ENCODE measurements around the gene LRP5. TPM values are rescaled to one million over a fixed set of nuclear protein-coding genes. Genes with fewer than 3 reads are reported as not detected.

The LRP5 gene
- total and polyA plus RNA-seq, 2 experiments from 2014 or later: 43.9 to 54.3 TPM

DNA sequence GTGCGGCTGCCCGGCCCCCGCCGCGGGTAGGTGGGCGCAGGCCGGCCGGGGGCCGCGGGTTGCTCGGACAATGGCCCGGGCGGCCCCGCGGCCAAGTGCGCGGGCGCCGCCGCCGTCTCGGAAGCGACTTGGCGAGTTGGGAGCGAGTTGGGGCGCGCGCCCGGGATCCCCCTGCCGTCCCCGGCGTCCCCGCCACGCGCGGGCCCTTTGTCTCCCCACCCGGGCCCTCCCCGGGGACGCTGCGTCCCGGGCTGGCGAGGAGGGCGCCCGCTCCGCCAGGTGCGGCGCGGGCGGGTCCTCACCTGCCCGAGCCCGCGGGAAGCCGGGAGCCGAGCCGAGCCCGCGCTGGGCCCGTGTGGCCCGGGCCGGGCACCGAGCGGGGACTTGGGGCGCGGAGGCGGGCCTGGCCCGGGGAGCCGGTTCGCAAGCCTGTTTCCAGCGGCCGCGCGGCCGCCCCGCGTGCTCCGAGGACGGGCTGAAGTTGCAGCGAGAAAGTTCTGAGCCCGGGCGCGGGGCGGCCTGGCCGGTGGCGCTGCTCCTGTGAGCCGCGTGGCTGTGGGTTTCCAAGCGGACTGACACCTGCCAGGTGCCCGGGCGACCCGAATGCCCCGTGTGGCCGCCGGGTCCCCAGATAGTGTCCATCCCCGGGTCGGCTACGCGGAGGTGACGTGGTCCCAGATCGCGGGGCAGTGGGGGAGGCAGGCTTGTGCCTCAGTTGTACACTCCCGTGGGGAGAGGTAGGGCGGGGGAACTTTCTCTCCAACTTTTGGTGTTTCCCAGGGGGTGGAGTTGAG lies 586 bp downstream of the LRP5 start:
- Histone ChIP-seq H3K27ac (peak overlapping the region; percentile 93), H3K79me2 (peaks cover 48% of the 10 kb centered on the region), H3K4me2 (peak overlapping the region; percentile 78), H2AFZ (no peak overlapping the region), H3K4me3 (peak overlapping the region; percentile 72), H3K9me3 (ENCODE audit: low read depth) (no peaks in the 10 kb centered on the region), H3K27me3 (no peaks in the 10 kb centered on the region), H4K20me1 (ENCODE audit: insufficient read depth, poor library complexity, severe bottlenecking) (peaks cover 25% of the 10 kb centered on the region), H3K9me2 (replicated peaks; ENCODE audit: insufficient read depth) (no peaks in the 10 kb centered on the region), H3K36me3 (replicated peaks; ENCODE audit: insufficient read depth, low read depth) (no peaks in the 10 kb centered on the region), H3K4me1 (ENCODE audit: insufficient read depth) (peaks cover 28% of the 10 kb centered on the region)
- 2% methylated on average over 45 of the region's 102 CpGs for WGBS (ENCODE audit: low lambda C conversion rate, missing lambda C conversion rate)
- TF ChIP-seq EZH2phosphoT487 (IDR thresholded peaks at IDR 0.05; ENCODE audit: low read depth, severe bottlenecking, unreplicated experiment): no peak
- TF ChIP-seq, protein P1, sequence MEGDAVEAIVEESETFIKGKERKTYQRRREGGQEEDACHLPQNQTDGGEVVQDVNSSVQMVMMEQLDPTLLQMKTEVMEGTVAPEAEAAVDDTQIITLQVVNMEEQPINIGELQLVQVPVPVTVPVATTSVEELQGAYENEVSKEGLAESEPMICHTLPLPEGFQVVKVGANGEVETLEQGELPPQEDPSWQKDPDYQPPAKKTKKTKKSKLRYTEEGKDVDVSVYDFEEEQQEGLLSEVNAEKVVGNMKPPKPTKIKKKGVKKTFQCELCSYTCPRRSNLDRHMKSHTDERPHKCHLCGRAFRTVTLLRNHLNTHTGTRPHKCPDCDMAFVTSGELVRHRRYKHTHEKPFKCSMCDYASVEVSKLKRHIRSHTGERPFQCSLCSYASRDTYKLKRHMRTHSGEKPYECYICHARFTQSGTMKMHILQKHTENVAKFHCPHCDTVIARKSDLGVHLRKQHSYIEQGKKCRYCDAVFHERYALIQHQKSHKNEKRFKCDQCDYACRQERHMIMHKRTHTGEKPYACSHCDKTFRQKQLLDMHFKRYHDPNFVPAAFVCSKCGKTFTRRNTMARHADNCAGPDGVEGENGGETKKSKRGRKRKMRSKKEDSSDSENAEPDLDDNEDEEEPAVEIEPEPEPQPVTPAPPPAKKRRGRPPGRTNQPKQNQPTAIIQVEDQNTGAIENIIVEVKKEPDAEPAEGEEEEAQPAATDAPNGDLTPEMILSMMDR (IDR thresholded peaks at IDR 0.05; ENCODE audit: poor library complexity): no peak
- DNase-seq (ENCODE audit: low spot score): peak; percentile 47

DNA sequence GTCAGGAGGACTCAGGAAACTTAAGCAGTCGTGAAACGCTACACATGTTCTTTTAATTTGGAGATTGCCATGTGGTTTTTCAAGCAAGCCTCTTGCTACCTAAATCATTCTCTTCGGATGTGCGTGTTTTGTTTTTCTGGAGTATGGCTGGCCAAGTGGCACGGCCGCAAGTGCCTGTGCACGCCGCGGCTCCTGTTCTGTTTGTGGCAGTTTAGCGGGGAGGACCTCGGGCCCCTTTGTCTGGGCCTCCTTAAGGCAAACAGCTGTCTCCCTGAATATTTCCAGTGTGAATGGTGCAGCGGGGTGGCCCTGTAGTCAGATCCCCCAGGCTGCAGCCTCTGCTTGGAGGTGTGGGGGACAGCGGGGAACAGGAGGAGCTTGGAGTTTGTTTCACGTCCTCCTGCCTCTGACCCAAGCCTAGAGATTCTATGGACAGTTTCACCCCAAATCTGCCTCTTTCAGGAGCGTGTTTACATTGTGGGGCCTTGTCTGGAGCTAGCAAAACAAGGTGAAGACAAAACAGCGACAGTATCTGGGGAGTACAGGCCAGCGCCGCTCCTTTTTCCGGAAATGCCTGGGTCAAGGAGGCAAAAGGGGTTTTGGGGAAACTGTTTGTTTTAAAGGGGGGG lies 1.3 kb downstream of the LRP5 start:
- peak; percentile 54 for DNase-seq (ENCODE audit: low spot score)
- H3K79me2 ChIP-seq: peaks cover 55% of the 10 kb centered on the region
- no peak for TF ChIP-seq EZH2phosphoT487 (IDR thresholded peaks at IDR 0.05; ENCODE audit: low read depth, severe bottlenecking, unreplicated experiment)
- no peak for TF ChIP-seq EZH2 (IDR thresholded peaks at IDR 0.05; ENCODE audit: borderline replicate concordance)
- TF ChIP-seq, protein P1 (IDR thresholded peaks at IDR 0.05; ENCODE audit: poor library complexity): no peak
- peak overlapping the region; percentile 93 for H3K27ac ChIP-seq
- H2AFZ ChIP-seq: no peak overlapping the region
- peaks cover 28% of the 10 kb centered on the region for H3K4me1 ChIP-seq (ENCODE audit: insufficient read depth)
- H3K36me3 ChIP-seq (replicated peaks; ENCODE audit: insufficient read depth, low read depth): no peaks in the 10 kb centered on the region
- no peaks in the 10 kb centered on the region for H3K9me2 ChIP-seq (replicated peaks; ENCODE audit: insufficient read depth)
- H3K9me3 ChIP-seq (ENCODE audit: low read depth): no peaks in the 10 kb centered on the region
- peak overlapping the region; percentile 72 for H3K4me3 ChIP-seq
- 4% methylated on average over 19 of the region's 19 CpGs for WGBS (ENCODE audit: low lambda C conversion rate, missing lambda C conversion rate)
- no peaks in the 10 kb centered on the region for H3K27me3 ChIP-seq
- H3K4me2 ChIP-seq: peak overlapping the region; percentile 78
- peaks cover 29% of the 10 kb centered on the region for H4K20me1 ChIP-seq (ENCODE audit: insufficient read depth, poor library complexity, severe bottlenecking)

DNA sequence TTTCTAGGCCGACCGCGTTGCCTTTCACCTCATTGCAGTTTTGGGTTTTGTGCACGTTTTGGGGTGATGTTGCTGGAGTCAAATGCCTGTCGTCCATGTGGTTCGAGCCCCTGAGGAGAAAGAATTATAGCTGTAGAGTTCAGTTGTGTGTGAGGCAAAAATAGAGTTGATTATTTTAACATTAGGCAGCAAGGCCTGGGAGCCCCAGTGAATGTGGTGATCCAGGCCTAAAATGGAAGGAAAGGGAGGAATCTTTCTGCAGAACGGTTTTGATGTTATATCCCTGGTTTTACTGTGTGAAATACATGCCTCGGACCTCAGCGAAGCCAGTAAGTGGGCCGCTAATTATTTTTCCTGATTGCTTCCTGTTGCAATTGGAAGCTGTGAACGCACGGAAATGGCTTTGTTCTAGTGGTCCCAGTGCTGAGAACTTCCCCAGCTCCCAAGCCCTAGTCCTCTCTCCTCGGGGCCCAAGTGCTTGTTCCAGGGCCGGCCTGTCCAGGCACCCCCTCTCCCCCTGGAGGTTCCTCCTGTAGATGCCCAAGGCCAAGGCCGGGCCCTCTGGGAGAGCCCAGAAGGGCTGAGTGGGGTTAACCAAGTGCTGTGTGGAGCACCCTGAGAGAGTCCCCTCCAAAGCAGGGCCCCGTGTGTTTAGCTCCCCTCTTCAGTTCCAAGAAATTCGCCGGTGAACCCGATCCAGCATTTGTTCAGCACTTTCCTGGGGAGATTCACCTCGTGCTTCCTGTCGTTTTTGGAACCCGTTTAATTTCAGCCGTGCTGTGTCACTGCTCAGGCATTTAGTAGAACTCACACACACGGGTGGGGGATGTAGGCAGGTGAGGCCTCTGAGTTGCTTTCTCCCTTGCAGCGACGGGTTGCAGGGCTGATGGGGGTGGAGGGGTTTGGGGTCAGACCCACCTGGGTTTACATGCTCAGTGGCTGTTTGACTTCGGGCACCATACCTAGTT lies 2.1 kb downstream of the LRP5 start:
- Histone ChIP-seq H3K9me2 (replicated peaks; ENCODE audit: insufficient read depth) (no peaks in the 10 kb centered on the region), H3K4me3 (peak overlapping the region; percentile 72), H4K20me1 (ENCODE audit: insufficient read depth, poor library complexity, severe bottlenecking) (peaks cover 31% of the 10 kb centered on the region), H3K4me1 (ENCODE audit: insufficient read depth) (peaks cover 28% of the 10 kb centered on the region), H3K36me3 (replicated peaks; ENCODE audit: insufficient read depth, low read depth) (no peaks in the 10 kb centered on the region), H3K27ac (peak overlapping the region; percentile 93), H3K79me2 (peaks cover 63% of the 10 kb centered on the region), H3K9me3 (ENCODE audit: low read depth) (no peaks in the 10 kb centered on the region), H2AFZ (peak overlapping the region; percentile 24), H3K4me2 (peak overlapping the region; percentile 78), H3K27me3 (no peaks in the 10 kb centered on the region)
- 17% methylated on average over 27 of the region's 27 CpGs for WGBS (ENCODE audit: low lambda C conversion rate, missing lambda C conversion rate)
- TF ChIP-seq EZH2 (IDR thresholded peaks at IDR 0.05; ENCODE audit: borderline replicate concordance) (no peak), EZH2phosphoT487 (IDR thresholded peaks at IDR 0.05; ENCODE audit: low read depth, severe bottlenecking, unreplicated experiment) (no peak)
- TF ChIP-seq, protein P1 (IDR thresholded peaks at IDR 0.05; ENCODE audit: poor library complexity): no peak
- peak; percentile 59 for DNase-seq (ENCODE audit: low spot score)
